22Rv1 (cell line): ENCODE results near the gene NDFIP2.

ENCODE experiments used
- H3K27ac ChIP-seq: fragments of 450-650 bp; 2 replicates; pipeline ENCODE4 v1.5.1; 2017
- ZFX ChIP-seq: fragments of 450-650 bp; IDR thresholded peaks from 2 replicates; pipeline ENCODE4 v1.6.1; 2017; ENCODE audit warnings: antibody characterized with exemption, borderline replicate concordance
- TF ChIP-seq, protein P1 (sequence below): fragments of 450-650 bp; IDR thresholded peaks from 2 replicates; pipeline ENCODE4 v1.5.1; 2017; ENCODE audit warnings: mild to moderate bottlenecking

NDFIP2 gene

DNA sequence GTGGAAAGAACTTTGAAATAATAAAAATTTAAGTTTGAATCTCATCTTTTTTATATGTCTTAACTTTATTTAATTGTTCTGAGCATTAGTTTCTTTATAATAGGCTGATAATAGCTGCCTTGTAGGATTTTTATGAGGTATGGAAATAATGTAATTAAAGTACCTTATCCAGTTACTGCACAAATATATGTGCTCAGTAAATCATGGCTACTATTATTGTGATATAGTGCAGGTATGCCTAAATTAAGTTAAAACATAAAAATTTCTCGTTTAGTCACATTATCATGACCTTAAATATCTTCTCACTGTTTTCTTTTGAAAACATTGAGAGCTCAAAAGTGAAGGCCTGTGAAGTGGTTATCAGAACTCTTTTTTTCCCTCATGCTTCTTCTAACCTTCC lies 62.9 kb downstream of the NDFIP2 start:
- H3K27ac ChIP-seq, result no peak overlapping the region
- TF ChIP-seq, protein P1, sequence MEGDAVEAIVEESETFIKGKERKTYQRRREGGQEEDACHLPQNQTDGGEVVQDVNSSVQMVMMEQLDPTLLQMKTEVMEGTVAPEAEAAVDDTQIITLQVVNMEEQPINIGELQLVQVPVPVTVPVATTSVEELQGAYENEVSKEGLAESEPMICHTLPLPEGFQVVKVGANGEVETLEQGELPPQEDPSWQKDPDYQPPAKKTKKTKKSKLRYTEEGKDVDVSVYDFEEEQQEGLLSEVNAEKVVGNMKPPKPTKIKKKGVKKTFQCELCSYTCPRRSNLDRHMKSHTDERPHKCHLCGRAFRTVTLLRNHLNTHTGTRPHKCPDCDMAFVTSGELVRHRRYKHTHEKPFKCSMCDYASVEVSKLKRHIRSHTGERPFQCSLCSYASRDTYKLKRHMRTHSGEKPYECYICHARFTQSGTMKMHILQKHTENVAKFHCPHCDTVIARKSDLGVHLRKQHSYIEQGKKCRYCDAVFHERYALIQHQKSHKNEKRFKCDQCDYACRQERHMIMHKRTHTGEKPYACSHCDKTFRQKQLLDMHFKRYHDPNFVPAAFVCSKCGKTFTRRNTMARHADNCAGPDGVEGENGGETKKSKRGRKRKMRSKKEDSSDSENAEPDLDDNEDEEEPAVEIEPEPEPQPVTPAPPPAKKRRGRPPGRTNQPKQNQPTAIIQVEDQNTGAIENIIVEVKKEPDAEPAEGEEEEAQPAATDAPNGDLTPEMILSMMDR, result no peak
- no peak for TF ChIP-seq ZFX

DNA sequence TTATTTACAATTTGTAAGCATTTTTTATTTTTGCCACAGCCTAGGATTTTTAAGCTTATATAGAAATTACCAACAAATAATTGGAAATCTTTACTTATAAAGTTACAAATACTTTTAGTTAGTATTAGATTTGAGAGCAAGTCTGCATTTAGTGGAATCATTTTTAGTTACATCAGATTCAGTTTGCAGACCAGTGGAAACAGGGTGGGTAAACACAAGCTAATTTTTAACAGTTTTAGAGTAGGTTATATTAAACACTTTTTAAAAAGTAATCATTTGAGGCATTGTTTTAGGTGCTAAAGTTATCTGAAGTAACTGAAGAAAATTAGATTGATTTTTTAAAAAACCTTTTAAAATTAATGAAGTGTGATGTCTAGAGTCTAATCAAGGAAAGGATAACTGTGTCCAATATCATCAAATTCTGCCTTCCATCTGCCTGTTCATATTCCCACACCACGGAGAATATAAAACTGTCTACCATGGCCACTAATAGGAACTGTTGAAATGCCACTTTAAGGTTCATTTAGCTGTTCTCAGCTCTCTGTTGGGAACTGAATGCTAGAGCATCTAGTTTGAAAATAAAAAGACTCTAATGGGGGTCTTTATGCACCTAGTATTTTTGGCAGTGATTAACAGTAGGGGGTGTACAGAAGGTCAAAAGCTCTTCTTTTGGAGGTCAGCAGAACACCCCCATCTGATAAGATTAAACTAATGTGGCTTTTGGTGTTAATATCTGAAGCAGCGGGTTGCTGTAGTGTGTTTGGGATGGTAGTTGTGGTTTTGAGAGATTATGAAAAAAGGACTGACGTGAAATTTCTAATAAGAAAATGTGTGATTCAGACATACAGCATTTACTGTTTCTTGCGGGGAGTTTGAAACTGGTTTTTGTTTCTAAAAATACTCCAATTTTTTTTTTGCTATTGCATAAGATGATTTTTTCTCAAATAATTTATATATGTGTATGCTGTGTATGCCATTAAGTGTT lies 66.5 kb downstream of the NDFIP2 start:
- no peak overlapping the region for H3K27ac ChIP-seq
- TF ChIP-seq ZFX, result no peak
- TF ChIP-seq, protein P1, result no peak

DNA sequence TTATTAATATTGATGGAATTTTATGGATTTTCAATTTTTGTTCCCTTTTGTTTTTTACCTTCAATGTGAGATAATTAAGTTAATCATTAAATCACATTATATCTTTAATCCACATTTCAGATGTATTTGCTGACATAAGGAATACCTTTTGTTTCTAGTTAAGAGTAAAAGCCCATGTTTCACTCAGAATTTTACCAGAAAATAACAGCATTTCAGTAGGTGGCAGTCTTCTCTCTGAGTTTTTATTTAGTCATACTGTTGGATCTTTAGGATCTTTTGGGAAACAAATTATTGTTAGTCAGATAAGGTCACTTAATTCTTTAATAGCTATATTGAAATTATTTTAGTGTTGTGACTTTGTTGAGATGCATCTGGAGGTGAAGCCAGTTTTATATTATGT lies 67.9 kb downstream of the NDFIP2 start:
- no peak for TF ChIP-seq ZFX
- TF ChIP-seq, protein P1, result peak; percentile 21; the same call in 1 of the 2 replicates
- no peak overlapping the region for H3K27ac ChIP-seq

DNA sequence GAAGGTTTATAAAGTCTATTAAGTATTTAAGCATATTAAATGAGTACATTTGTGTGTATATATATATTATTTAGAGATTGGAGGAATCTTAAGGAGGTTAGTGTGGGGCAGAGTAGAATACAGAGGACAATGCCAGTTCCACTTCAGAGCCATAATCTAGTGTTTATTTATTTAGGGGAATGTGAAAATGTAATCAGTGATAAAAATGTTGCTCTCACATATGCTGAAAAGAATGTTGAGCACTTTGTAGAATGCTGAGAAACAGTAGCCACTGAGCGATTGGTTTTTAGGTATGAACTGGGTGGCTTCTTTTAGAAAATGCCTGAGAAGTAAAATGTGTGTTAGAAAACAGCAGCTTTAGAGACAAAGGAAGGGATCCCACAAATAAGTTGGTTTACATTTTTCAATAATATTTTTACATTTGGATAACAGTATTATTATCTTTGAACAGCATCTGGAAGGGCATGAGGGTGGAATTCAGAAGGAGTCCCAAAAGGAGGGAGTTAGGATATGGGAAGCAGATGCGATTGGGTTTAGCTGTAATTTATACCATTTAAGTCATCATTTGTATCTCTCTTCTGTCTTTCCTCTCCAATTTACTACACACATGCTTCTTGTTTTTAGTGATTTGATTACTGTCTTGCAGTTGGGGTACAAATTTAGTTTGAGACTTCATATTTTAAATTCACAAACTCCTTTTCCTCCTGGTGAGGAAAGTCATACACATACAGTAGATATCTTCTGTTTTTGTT lies 68.6 kb downstream of the NDFIP2 start:
- no peak for TF ChIP-seq ZFX
- TF ChIP-seq, protein P1, result no peak

DNA sequence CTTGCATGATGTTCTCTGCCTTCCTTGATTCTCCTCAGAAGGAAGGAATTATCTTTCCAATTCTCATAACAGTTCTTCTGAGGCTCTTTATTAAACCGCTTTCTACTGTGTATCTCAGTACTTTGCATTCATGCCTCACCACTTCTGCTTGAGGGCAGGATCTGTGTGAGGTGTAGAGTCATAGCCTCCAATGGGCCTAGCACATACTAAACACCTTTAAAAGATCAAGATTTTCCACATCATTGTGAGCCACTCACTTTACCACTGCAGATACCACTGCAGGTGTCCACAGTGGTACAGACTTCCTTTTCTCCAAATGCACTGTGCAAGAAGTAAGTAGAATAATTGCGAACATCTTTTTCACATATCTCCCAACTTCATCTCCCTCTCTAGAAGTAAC lies 76.7 kb downstream of the NDFIP2 start:
- TF ChIP-seq ZFX, result no peak
- H3K27ac ChIP-seq, result no peak overlapping the region

More for the DNA sequence above, 68.6 kb downstream of the NDFIP2 start:
- no peak overlapping the region for H3K27ac ChIP-seq

DNA sequence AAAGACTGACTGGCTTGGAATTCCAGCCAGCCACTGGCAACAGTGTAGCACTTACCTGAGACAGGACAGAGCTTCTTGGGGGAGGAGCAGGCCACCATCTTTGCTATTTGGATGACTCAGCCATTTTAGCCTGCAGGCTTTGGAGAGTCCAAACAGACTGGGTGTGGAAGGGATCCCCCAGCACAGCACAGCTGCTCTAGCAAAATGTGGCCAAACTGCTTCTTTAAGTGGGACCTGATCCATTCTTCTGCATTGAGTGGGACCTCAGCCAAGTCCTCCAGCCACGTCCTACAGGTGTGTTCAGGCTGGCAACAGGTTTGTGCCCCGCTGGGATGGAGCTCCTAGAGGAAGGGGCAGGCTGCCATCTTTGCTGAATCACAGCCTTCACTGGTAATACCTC lies 80.0 kb downstream of the NDFIP2 start:
- TF ChIP-seq, protein P1, result no peak
- TF ChIP-seq ZFX, result no peak
- no peak overlapping the region for H3K27ac ChIP-seq

DNA sequence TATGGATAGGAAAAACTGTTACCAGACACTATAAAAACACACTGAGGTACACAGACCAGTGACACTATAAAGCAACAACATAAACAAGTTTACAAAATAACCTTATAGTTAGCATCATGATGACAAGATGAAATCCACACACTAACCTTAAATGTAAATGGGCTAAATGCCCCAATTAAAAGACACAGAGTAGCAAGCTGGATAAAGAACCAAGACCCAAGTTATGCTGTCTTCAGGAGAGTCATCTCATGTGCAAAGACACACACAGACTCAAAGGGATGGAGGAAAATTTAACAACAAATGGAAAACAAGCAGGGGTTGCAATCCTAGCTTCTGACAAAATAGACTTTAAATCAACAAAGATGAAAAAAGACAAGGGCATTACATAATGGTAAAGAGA lies 81.6 kb downstream of the NDFIP2 start:
- H3K27ac ChIP-seq, result no peak overlapping the region
- TF ChIP-seq, protein P1, result no peak
- no peak for TF ChIP-seq ZFX
